ENCODE results near the gene TOR1AIP1.

Gene TOR1AIP1

GRCh38 chr1:179883040-179883744 lies 1.1 kb downstream of the TOR1AIP1 start:
- DNase-seq = peak; percentile 42

GRCh38 chr1:179883745-179884138 lies 1.7 kb downstream of the TOR1AIP1 start:
- DNase-seq = peak; percentile 87

GRCh38 chr1:179888071-179888470 lies 6.0 kb downstream of the TOR1AIP1 start:
- DNase-seq = no peak

- DNase-seq = no peak
Observed at GRCh38 chr1:179889589-179889988, 7.5 kb downstream of the TOR1AIP1 start.

- no peak for DNase-seq
Observed at GRCh38 chr1:179910934-179911333, 28.8 kb downstream of the TOR1AIP1 start.

- no peak for DNase-seq
Observed at GRCh38 chr1:179911812-179912211, 29.7 kb downstream of the TOR1AIP1 start.

GRCh38 chr1:179917601-179918429 lies 35.7 kb downstream of the TOR1AIP1 start:
- DNase-seq = no peak

GRCh38 chr1:179921472-179921871 lies 39.4 kb downstream of the TOR1AIP1 start:
- no peak for DNase-seq

- no peak for DNase-seq
Observed at GRCh38 chr1:179921981-179922872, 40.1 kb downstream of the TOR1AIP1 start.

- no peak for DNase-seq
Observed at GRCh38 chr1:179923029-179923428, 40.9 kb downstream of the TOR1AIP1 start.

GRCh38 chr1:179924268-179924667 lies 42.2 kb downstream of the TOR1AIP1 start:
- no peak for DNase-seq

GRCh38 chr1:179925302-179925701 lies 43.2 kb downstream of the TOR1AIP1 start:
- no peak for DNase-seq

- DNase-seq = no peak
Observed at GRCh38 chr1:179925922-179926849, 44.1 kb downstream of the TOR1AIP1 start.

- no peak for DNase-seq
Observed at GRCh38 chr1:179926850-179927205, 44.7 kb downstream of the TOR1AIP1 start.

GRCh38 chr1:179929955-179930798 lies 48.1 kb downstream of the TOR1AIP1 start:
- no peak for DNase-seq

- no peak for DNase-seq
Observed at GRCh38 chr1:179930867-179931266, 48.8 kb downstream of the TOR1AIP1 start.

GRCh38 chr1:179933219-179933618 lies 51.1 kb downstream of the TOR1AIP1 start:
- DNase-seq = no peak

GRCh38 chr1:179935909-179936496 lies 53.9 kb downstream of the TOR1AIP1 start:
- no peak for DNase-seq

GRCh38 chr1:179937668-179938254 lies 55.7 kb downstream of the TOR1AIP1 start:
- no peak for DNase-seq

- no peak for DNase-seq
Observed at GRCh38 chr1:179938752-179939151, 56.7 kb downstream of the TOR1AIP1 start.
